HFFc6 (cell line): ENCODE data around the gene ROBO4. TPM values are rescaled to one million over a fixed set of nuclear protein-coding genes. Genes with fewer than 3 reads are reported as not detected.

ENCODE experiments used
- DNase-seq: peaks from one replicate; pipeline ENCODE4 v3.0.0-alpha.2; 2018
- H3K27ac Mint-ChIP-seq: 2 replicates; pipeline ENCODE4 v1.8.0; 2020; ENCODE audit warnings: mild to moderate bottlenecking, mixed read lengths
- H3K27me3 Mint-ChIP-seq: 2 replicates; pipeline ENCODE4 v1.8.0; 2021; ENCODE audit warnings: mild to moderate bottlenecking, moderate library complexity, mixed read lengths; ENCODE audit not compliant: insufficient read depth
- H3K36me3 Mint-ChIP-seq: 2 replicates; pipeline ENCODE4 v1.8.0; 2021; ENCODE audit warnings: low read depth, mixed read lengths
- H3K4me1 Mint-ChIP-seq: 2 replicates; pipeline ENCODE4 v1.8.0; 2020; ENCODE audit warnings: low read depth, mixed read lengths
- H3K4me3 Mint-ChIP-seq: 2 replicates; pipeline ENCODE4 v1.8.0; 2020; ENCODE audit warnings: mild to moderate bottlenecking, moderate library complexity, mixed read lengths
- H3K9me3 Mint-ChIP-seq: 2 replicates; pipeline ENCODE4 v1.8.0; 2020; ENCODE audit warnings: mild to moderate bottlenecking, mixed read lengths
- CTCF ChIP-seq: fragments of 200-600 bp; sonication (generic); IDR thresholded peaks from 2 replicates; pipeline ENCODE4 v1.5.0; 2021; ENCODE audit warnings: antibody characterized with exemption, mild to moderate bottlenecking
- total RNA-seq, 6 experiments: library from RNA; stranded (reverse); fragmentation: NEBNext Ultra II Directional; extraction: Animal tissue kit (Norgen Biotek cat#: 25700); gene quantifications; 2 replicates in 1 of 6; 3 replicates in 5 of 6; pipeline ENCODE4 v1.2.3, GENCODE V29; 2021

Gene ROBO4
- total RNA-seq, 6 experiments from 2014 or later: 0.46 to 0.63 (median 0.56) TPM

- no peak for DNase-seq
- Mint-ChIP-seq H3K27ac (peak overlapping the region; percentile 18; the same call in 1 of the 2 replicates), H3K27me3 (peaks cover 6% of the 10 kb centered on the region), H3K4me3 (no peak overlapping the region; the same call in 1 of the 2 replicates), H3K9me3 (no peaks in the 10 kb centered on the region), H3K4me1 (peaks cover 14% of the 10 kb centered on the region), H3K36me3 (no peaks in the 10 kb centered on the region)
- no peak for TF ChIP-seq CTCF
Observed at GRCh38 chr11:124882339-124883071, 15.2 kb downstream of the ROBO4 start.

- Mint-ChIP-seq H3K27me3 (peaks cover 8% of the 10 kb centered on the region), H3K27ac (no peak overlapping the region), H3K9me3 (no peaks in the 10 kb centered on the region), H3K4me1 (peaks cover 14% of the 10 kb centered on the region), H3K36me3 (no peaks in the 10 kb centered on the region), H3K4me3 (no peak overlapping the region)
- DNase-seq: no peak
- no peak for TF ChIP-seq CTCF
Observed at GRCh38 chr11:124880958-124881357, 16.7 kb downstream of the ROBO4 start.

GRCh38 chr11:124880290-124880611, 17.4 kb downstream of the ROBO4 start:
- H3K27ac Mint-ChIP-seq: no peak overlapping the region
- H3K27me3 Mint-ChIP-seq: peaks cover 8% of the 10 kb centered on the region
- DNase-seq: no peak
- H3K36me3 Mint-ChIP-seq: no peaks in the 10 kb centered on the region
- no peak for TF ChIP-seq CTCF
- H3K4me1 Mint-ChIP-seq: peaks cover 20% of the 10 kb centered on the region
- no peak overlapping the region for H3K4me3 Mint-ChIP-seq
- no peaks in the 10 kb centered on the region for H3K9me3 Mint-ChIP-seq

DNA sequence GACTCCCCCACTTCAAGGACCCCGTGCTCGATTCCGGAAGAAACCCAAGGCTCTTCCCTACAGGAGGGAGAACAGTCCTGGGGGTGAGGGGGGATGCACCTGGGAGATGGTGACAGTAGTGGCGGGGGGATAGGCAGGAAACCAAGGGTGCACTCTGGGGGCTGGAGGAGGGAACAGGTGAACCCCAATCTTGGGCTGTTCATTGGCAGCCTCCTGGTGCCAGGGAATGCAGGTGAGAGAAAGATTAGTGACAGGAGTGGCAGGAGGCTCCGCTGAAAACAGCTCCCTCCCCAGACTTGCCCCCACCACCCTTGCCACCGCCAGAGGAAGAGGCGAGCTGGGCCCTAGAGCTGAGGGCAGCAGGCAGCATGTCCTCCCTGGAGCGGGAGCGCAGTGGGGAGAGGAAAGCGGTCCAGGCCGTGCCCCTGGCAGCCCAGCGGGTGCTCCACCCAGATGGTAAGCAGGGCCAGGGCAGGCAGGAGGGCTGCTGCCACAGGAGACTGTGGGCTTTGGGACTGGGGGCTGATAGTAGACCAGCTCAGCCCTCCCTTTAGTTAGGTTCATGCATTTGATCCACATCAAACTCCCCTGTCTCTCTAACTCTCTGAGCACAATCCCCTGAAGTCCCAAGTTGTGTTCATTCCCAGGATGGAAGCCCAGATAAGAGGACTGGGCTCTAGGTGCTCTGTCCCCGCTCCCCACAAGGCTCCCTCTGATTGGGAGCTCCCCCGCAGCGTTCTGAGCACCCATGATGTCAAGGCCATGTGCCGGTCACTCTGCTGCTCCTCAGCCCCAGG, 18.0 kb downstream of the ROBO4 start:
- no peak for TF ChIP-seq CTCF
- H3K9me3 Mint-ChIP-seq: no peaks in the 10 kb centered on the region
- no peak for DNase-seq
- H3K36me3 Mint-ChIP-seq: no peaks in the 10 kb centered on the region
- H3K27me3 Mint-ChIP-seq: peaks cover 8% of the 10 kb centered on the region
- no peak overlapping the region for H3K27ac Mint-ChIP-seq
- no peak overlapping the region for H3K4me3 Mint-ChIP-seq
- H3K4me1 Mint-ChIP-seq: peaks cover 20% of the 10 kb centered on the region

DNA sequence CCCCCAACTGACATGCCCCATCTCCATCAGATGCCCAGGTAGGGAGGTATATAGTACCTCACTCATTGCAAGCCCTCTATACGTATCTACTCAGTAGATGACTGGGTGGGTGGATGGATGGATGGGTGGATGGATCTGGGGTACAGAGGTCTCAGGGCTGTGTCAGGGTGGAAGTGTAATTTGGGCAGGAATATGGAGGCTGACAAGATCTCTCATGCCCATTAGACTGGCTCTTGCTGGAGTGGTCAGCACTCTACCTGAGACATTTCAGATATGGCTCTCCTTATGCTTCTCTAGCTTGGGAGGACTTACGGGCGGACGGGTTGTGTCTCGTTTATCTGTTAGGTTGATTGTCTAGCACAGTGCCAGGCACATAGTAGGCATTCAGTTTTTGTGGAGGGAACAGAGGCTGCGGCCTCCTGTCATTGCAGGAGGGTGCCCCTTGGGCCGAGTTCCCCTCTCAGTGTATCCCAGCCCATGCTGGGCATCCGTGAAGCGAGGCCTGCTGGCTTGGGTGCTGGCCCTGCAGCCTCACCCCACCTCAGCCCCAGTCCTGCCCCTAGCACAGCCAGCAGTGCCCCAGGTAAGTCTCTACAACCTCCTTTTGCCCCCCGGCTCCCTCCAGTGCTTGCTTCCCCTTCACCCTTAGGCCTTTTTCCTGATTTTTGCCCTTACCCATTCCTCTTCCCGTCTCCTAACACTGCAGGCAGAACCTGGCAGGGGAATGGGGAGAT, 18.7 kb downstream of the ROBO4 start:
- peaks cover 10% of the 10 kb centered on the region for H3K27me3 Mint-ChIP-seq

More for the DNA sequence above, 18.7 kb downstream of the ROBO4 start:
- Mint-ChIP-seq H3K9me3 (no peaks in the 10 kb centered on the region), H3K4me1 (peaks cover 20% of the 10 kb centered on the region), H3K4me3 (no peak overlapping the region), H3K27ac (no peak overlapping the region), H3K36me3 (no peaks in the 10 kb centered on the region)
- no peak for DNase-seq
- no peak for TF ChIP-seq CTCF
